Cardiac atrium fibroblast (primary cell): ENCODE measurements around the gene KATNB1. TPM values are rescaled to one million over a fixed set of nuclear protein-coding genes. Genes with fewer than 3 reads are reported as not detected.

Source experiments
- total RNA-seq: library from RNA; depleted of rRNA; stranded (reverse); fragments of >200 nt; gene quantifications from 2 replicates; pipeline ENCODE4 v1.2.3, GENCODE V29; 2015

The KATNB1 gene
- total RNA-seq: 16.2 and 19.5 TPM in 2 replicates

DNA sequence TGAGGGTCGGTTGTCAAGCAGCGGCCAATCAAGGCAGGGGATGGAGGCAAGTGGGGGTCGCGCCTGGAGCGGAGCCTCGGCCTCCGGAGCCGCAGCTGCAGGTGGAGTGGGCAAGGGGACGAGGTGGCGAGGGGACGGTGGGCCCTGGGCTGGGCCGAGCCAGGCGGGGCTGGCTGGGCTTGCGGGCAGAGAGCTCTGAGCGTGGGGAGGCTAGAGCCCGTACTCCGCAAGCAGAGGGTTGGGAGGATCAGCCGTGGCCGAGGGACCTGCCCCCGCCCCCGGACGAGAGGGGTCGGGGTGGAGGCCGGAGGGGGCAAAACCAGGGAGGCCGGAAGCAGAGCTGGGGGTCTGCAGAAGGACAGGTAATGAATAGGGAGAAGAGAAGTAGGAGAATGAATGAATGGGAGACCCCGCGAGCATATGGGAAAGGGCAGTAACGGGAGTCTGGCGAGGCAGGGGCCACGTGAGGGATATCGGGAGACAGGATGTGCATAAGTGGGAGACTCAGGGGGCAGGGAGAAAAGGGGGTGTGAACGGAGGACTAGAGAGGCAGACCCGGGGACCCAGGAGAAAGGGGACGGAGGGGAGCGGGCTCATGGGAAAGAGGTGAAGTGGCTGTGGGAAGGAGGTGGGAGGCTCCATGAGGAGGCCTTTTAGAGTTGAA is at the start of gene KATNB1:
Gene KATNB1, plus strand, starts transcription at position 16 of the 664 bp plus-strand sequence. CDS start 1,474 bp downstream, outside the sequence.

DNA sequence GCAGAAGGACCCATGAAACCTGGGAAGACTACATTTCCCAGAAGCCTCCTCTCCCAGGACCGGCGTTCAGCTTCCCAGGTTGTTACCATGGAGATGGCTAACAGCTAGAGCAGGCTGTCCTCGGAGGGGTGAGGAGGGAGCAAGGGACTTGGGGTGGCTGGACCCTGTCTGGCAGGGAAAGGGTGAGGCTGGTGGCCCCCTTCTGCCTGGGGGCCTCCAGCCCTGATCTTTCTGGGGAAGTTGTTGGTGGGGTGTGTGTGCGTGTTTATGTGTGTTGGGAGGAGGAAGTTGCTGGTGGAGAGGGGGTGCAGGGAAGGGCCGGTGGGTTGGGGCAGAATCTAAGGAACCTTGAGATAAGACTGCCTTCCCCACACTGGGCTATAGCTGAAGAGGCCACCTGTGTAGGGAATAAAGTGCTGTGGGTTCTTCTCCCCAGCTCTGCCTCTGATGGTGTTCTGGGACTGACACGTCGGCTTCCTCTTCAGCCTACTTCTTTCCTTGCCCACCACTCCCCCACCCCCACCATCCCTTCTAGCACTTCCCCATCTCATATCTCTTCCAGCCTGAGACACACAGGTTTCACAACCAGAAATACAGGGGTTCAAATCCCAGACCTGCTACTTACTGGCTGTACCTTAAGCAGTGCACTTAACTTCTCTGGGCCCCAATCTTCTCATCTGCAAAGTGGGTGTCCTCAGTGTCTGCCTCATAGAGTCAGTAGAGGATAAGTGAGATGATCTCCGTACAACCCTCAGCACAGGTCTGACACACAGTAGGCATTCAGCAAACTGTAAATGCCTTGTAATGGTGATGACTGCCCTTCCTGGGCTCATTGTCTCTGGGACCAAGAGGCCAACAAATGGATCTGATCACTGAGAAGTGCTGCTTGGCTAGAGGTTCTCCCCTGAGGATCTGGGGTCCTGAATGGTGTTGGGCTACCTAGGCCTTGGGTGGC is 40.6 kb upstream of the KATNB1 start, which contains the start of gene DRC7:
Gene DRC7, plus strand, starts transcription at position 82 of the 955 bp plus-strand sequence. CDS start 3,144 bp downstream, outside the sequence.

DNA sequence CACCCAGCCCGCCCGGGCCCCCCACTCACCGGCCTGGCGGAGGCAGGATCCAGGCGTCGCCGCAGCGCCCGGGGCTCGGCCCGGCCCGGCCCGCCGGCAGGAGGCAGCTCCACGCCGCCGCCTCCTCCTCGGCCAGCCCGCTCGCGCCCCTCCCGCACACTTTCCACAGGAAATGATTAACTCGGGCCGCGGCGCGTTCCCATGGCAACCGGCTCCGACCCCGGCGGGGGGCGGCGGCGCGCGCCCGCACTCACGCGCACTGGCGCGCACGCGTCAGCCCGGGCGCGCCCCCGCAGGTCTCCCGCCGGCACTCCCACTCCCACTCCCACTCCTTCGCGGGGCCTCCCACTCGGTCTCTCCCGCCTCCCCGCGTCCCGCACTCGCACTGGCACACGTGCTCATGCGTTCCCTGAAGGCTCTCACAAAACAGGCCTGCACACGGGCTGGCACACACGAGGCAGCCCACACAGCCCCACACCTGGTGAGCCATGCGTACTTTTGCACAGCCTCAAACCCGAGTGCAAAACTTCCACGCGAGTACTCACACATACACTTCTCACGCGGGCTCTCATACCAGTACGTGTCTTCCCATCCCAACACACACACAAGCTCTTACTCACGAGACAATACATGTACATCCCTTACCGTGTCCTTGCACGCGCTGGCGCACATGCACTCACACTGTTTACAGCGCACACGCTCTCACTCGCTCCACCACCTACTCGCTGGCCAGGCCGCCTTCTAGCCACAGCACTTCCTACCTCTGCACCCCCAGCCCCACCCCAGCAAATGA is 67.0 kb downstream of the KATNB1 start, which contains the start of gene KIFC3:
Gene KIFC3, minus strand, starts transcription at position 151 of the 793 bp plus-strand sequence. CDS start 4,248 bp downstream, outside the sequence.

Other genes with a start within 250 kb of the KATNB1 start
- gene DOK4, start 249.3 kb upstream of the KATNB1 start, total RNA-seq: 41.7 and 51.4 TPM in 2 replicates
- gene CCDC102A, start 199.2 kb upstream of the KATNB1 start, total RNA-seq: 21.7 and 24.0 TPM in 2 replicates
- not detected in 2 replicates for gene ADGRG5, start 193.1 kb upstream of the KATNB1 start, total RNA-seq
- 3.9 and 5.6 TPM in 2 replicates for gene ADGRG1, start 107.1 kb upstream of the KATNB1 start, total RNA-seq
- gene ADGRG3, start 67.5 kb upstream of the KATNB1 start, total RNA-seq: not detected in 2 replicates
- not detected in 2 replicates for gene DRC7, start 41.0 kb upstream of the KATNB1 start, total RNA-seq
- gene KIFC3, start 66.7 kb downstream of the KATNB1 start, total RNA-seq: 23.3 and 44.1 TPM in 2 replicates
- gene CNGB1, start 235.4 kb downstream of the KATNB1 start, total RNA-seq: not detected in 2 replicates